ENCODE data around the gene PRB2.
"Not testable (repeated sequence)": the region's sequence is repeated elsewhere in the genome, so short reads cannot be mapped to it uniquely, and the experiment has no call there.

Gene PRB2

GRCh38 chr12:11377420-11377819 lies 17.9 kb downstream of the PRB2 start:
- not testable (repeated sequence) for H3K27me3 ChIP-seq (ENCODE audit: insufficient read depth, low read length, poor library complexity); H3K4me2 ChIP-seq (ENCODE audit: insufficient read depth, low read length); DNase-seq; H3K36me3 ChIP-seq (ENCODE audit: insufficient read depth, low read length); H3K27ac ChIP-seq (ENCODE audit: low read length); H3K4me1 ChIP-seq (ENCODE audit: insufficient read depth, low read length); ATAC-seq (ENCODE audit: insufficient read depth, low read depth); H3K4me3 ChIP-seq (ENCODE audit: low read depth in 1 of 2, low read length in 2 of 2); H3K9ac ChIP-seq (ENCODE audit: low read depth, low read length); H2AFZ ChIP-seq (ENCODE audit: low read depth, low read length); H3K79me2 ChIP-seq (ENCODE audit: insufficient read depth, low read length); H3K9me3 ChIP-seq (ENCODE audit: insufficient read depth, low read length, severe bottlenecking); H4K20me1 ChIP-seq (ENCODE audit: insufficient read depth, low read length)

GRCh38 chr12:11361151-11361550 lies 34.2 kb downstream of the PRB2 start:
- H3K4me2 ChIP-seq (ENCODE audit: insufficient read depth, low read length) = no peak overlapping the region
- no peaks in the 10 kb centered on the region for H3K27me3 ChIP-seq (ENCODE audit: insufficient read depth, low read length, poor library complexity)
- H3K4me3 ChIP-seq (ENCODE audit: low read depth in 1 of 2, low read length in 2 of 2) = no peak overlapping the region
- DNase-seq (no peak), ATAC-seq (ENCODE audit: insufficient read depth, low read depth) (no peak)
- no peaks in the 10 kb centered on the region for H3K79me2 ChIP-seq (ENCODE audit: insufficient read depth, low read length)
- no peak overlapping the region for H3K9ac ChIP-seq (ENCODE audit: low read depth, low read length)
- no peak overlapping the region for H3K27ac ChIP-seq (ENCODE audit: low read length)
- H2AFZ ChIP-seq (ENCODE audit: low read depth, low read length) = no peak overlapping the region
- H3K36me3 ChIP-seq (ENCODE audit: insufficient read depth, low read length) = no peaks in the 10 kb centered on the region
- H3K4me1 ChIP-seq (ENCODE audit: insufficient read depth, low read length) = no peaks in the 10 kb centered on the region
- TF ChIP-seq CTCF (IDR thresholded peaks at IDR 0.05; ENCODE audit: borderline replicate concordance, extremely low read depth, low read length, poor library complexity, severe bottlenecking) (no peak), EZH2 (IDR thresholded peaks at IDR 0.05; ENCODE audit: borderline replicate concordance, low read depth, low read length, severe bottlenecking) (no peak)
- H4K20me1 ChIP-seq (ENCODE audit: insufficient read depth, low read length) = no peaks in the 10 kb centered on the region
- H3K9me3 ChIP-seq (ENCODE audit: insufficient read depth, low read length, severe bottlenecking) = no peaks in the 10 kb centered on the region

GRCh38 chr12:11360205-11360883 lies 35.0 kb downstream of the PRB2 start:
- ATAC-seq (ENCODE audit: insufficient read depth, low read depth); H3K4me3 ChIP-seq (ENCODE audit: low read depth in 1 of 2, low read length in 2 of 2); H3K79me2 ChIP-seq (ENCODE audit: insufficient read depth, low read length); H3K9me3 ChIP-seq (ENCODE audit: insufficient read depth, low read length, severe bottlenecking); H3K4me1 ChIP-seq (ENCODE audit: insufficient read depth, low read length); H3K27ac ChIP-seq (ENCODE audit: low read length); H3K9ac ChIP-seq (ENCODE audit: low read depth, low read length); DNase-seq; H3K4me2 ChIP-seq (ENCODE audit: insufficient read depth, low read length); H3K27me3 ChIP-seq (ENCODE audit: insufficient read depth, low read length, poor library complexity); H2AFZ ChIP-seq (ENCODE audit: low read depth, low read length); H4K20me1 ChIP-seq (ENCODE audit: insufficient read depth, low read length); H3K36me3 ChIP-seq (ENCODE audit: insufficient read depth, low read length): not testable (repeated sequence)

GRCh38 chr12:11351736-11352135 lies 43.6 kb downstream of the PRB2 start:
- H3K9me3 ChIP-seq (ENCODE audit: insufficient read depth, low read length, severe bottlenecking); H3K4me3 ChIP-seq (ENCODE audit: low read depth in 1 of 2, low read length in 2 of 2); DNase-seq; ATAC-seq (ENCODE audit: insufficient read depth, low read depth); H3K4me2 ChIP-seq (ENCODE audit: insufficient read depth, low read length); H3K79me2 ChIP-seq (ENCODE audit: insufficient read depth, low read length); H3K4me1 ChIP-seq (ENCODE audit: insufficient read depth, low read length); H3K36me3 ChIP-seq (ENCODE audit: insufficient read depth, low read length); H3K9ac ChIP-seq (ENCODE audit: low read depth, low read length); H4K20me1 ChIP-seq (ENCODE audit: insufficient read depth, low read length); H2AFZ ChIP-seq (ENCODE audit: low read depth, low read length); H3K27ac ChIP-seq (ENCODE audit: low read length): not testable (repeated sequence)
- peaks cover 11% of the 10 kb centered on the region for H3K27me3 ChIP-seq (ENCODE audit: insufficient read depth, low read length, poor library complexity)

- ATAC-seq (ENCODE audit: insufficient read depth, low read depth) = no peak
- TF ChIP-seq CTCF (IDR thresholded peaks at IDR 0.05; ENCODE audit: borderline replicate concordance, extremely low read depth, low read length, poor library complexity, severe bottlenecking) (no peak), EZH2 (IDR thresholded peaks at IDR 0.05; ENCODE audit: borderline replicate concordance, low read depth, low read length, severe bottlenecking) (no peak)
- H4K20me1 ChIP-seq (ENCODE audit: insufficient read depth, low read length) = no peaks in the 10 kb centered on the region
Measured at GRCh38 chr12:11348439-11348838, 46.9 kb downstream of the PRB2 start.

More at GRCh38 chr12:11348439-11348838, 46.9 kb downstream of the PRB2 start:
- no peaks in the 10 kb centered on the region for H3K4me1 ChIP-seq (ENCODE audit: insufficient read depth, low read length)
- H3K4me3 ChIP-seq (ENCODE audit: low read depth in 1 of 2, low read length in 2 of 2) = no peak overlapping the region
- no peaks in the 10 kb centered on the region for H3K9me3 ChIP-seq (ENCODE audit: insufficient read depth, low read length, severe bottlenecking)
- H3K9ac ChIP-seq (ENCODE audit: low read depth, low read length) = no peak overlapping the region
- H3K27ac ChIP-seq (ENCODE audit: low read length) = no peak overlapping the region
- H3K79me2 ChIP-seq (ENCODE audit: insufficient read depth, low read length) = no peaks in the 10 kb centered on the region
- no peaks in the 10 kb centered on the region for H3K36me3 ChIP-seq (ENCODE audit: insufficient read depth, low read length)
- no peak overlapping the region for H3K4me2 ChIP-seq (ENCODE audit: insufficient read depth, low read length)
- no peak overlapping the region for H2AFZ ChIP-seq (ENCODE audit: low read depth, low read length)
- DNase-seq = no peak
- H3K27me3 ChIP-seq (ENCODE audit: insufficient read depth, low read length, poor library complexity) = peaks cover 6% of the 10 kb centered on the region
